Cardiac muscle cell (in vitro differentiated cells and primary cell): ENCODE measurements around the gene ATXN1. TPM values are rescaled to one million over a fixed set of nuclear protein-coding genes. Genes with fewer than 3 reads are reported as not detected.

Experiments
- DNase-seq, 2 donors: peaks; one replicate each; pipeline versions ENCODE4 v3.0.0 to v3.0.0-alpha.2; 2010 to 2017; ENCODE audit warnings: low read depth in 1 of 2, low spot score in 1 of 2
- H3K27ac ChIP-seq: fragments of 200-600 bp; sonication (generic); 2 replicates; pipeline ENCODE4 v1.5.1; 2016
- H3K27me3 ChIP-seq: fragments of 200-600 bp; sonication (generic); 2 replicates; pipeline ENCODE4 v1.6.0; 2016; ENCODE audit warnings: control low read depth
- H3K36me3 ChIP-seq: fragments of 200-600 bp; sonication (generic); 2 replicates; pipeline ENCODE4 v1.5.1; 2016; ENCODE audit warnings: control low read depth
- H3K4me1 ChIP-seq: fragments of 200-600 bp; sonication (generic); 2 replicates; pipeline ENCODE4 v1.8.1; 2017; ENCODE audit warnings: low read depth, mild to moderate bottlenecking, mixed run types
- H3K4me3 ChIP-seq: fragments of 200-600 bp; sonication (generic); 2 replicates; pipeline ENCODE4 v1.5.1; 2016; ENCODE audit warnings: mild to moderate bottlenecking
- H3K9me3 ChIP-seq: fragments of 200-600 bp; sonication (generic); 2 replicates; pipeline ENCODE4 v1.5.1; 2017; ENCODE audit warnings: low read depth, mild to moderate bottlenecking, control low read depth
- CTCF ChIP-seq: IDR thresholded peaks from 2 replicates; pipeline ENCODE4 v1.5.1; 2012; ENCODE audit warnings: low read depth, mild to moderate bottlenecking, low read length
- polyA plus RNA-seq: library from polyadenylated mRNA; unstranded; fragments of >200 nt; fragmentation: Nextera tagmentation; extraction: Ambion mirVana; gene quantifications from 2 replicates; pipeline ENCODE4 v1.2.1, GENCODE V29; 2016
- total RNA-seq: library from RNA; depleted of rRNA; stranded (reverse); fragments of >200 nt; gene quantifications from 2 replicates; pipeline ENCODE4 v1.2.3, GENCODE V29; 2016

Gene ATXN1
- total and polyA plus RNA-seq, 2 experiments from 2014 or later = 15.1 to 37.4 TPM

- peak in 1 of 2 donors; percentile 53 for DNase-seq
- H3K4me3 ChIP-seq = no peak overlapping the region
- no peaks in the 10 kb centered on the region for H3K9me3 ChIP-seq
- H3K4me1 ChIP-seq = peaks cover 10% of the 10 kb centered on the region
- H3K27me3 ChIP-seq = no peaks in the 10 kb centered on the region
- no peak for TF ChIP-seq CTCF
- H3K36me3 ChIP-seq = no peaks in the 10 kb centered on the region
- no peak overlapping the region for H3K27ac ChIP-seq
These were observed 86.4 kb downstream of the ATXN1 start for GRCh38 chr6:16674801-16675392.

GRCh38 chr6:16673011-16673797 is 88.1 kb downstream of the ATXN1 start:
- Histone ChIP-seq H3K4me3 (no peak overlapping the region), H3K27me3 (no peaks in the 10 kb centered on the region), H3K4me1 (peaks cover 12% of the 10 kb centered on the region), H3K9me3 (no peaks in the 10 kb centered on the region), H3K36me3 (no peaks in the 10 kb centered on the region), H3K27ac (no peak overlapping the region)
- no peak for DNase-seq
- TF ChIP-seq CTCF = no peak

GRCh38 chr6:16671302-16672289 is 89.7 kb downstream of the ATXN1 start:
- Histone ChIP-seq H3K4me1 (peaks cover 8% of the 10 kb centered on the region), H3K9me3 (no peaks in the 10 kb centered on the region), H3K4me3 (no peak overlapping the region), H3K27ac (no peak overlapping the region), H3K36me3 (no peaks in the 10 kb centered on the region), H3K27me3 (no peaks in the 10 kb centered on the region)
- TF ChIP-seq CTCF = no peak
- no peak for DNase-seq

GRCh38 chr6:16670617-16671051 is 90.6 kb downstream of the ATXN1 start:
- DNase-seq = no peak
- Histone ChIP-seq H3K36me3 (no peaks in the 10 kb centered on the region), H3K4me1 (peaks cover 8% of the 10 kb centered on the region), H3K27me3 (no peaks in the 10 kb centered on the region), H3K9me3 (no peaks in the 10 kb centered on the region), H3K4me3 (no peak overlapping the region), H3K27ac (no peak overlapping the region)
- TF ChIP-seq CTCF = no peak

GRCh38 chr6:16670183-16670582 is 91.1 kb downstream of the ATXN1 start:
- Histone ChIP-seq H3K27ac (no peak overlapping the region), H3K4me1 (peaks cover 8% of the 10 kb centered on the region)
- no peak for TF ChIP-seq CTCF

More at GRCh38 chr6:16670183-16670582, 91.1 kb downstream of the ATXN1 start:
- Histone ChIP-seq H3K4me3 (no peak overlapping the region), H3K36me3 (no peaks in the 10 kb centered on the region), H3K9me3 (no peaks in the 10 kb centered on the region), H3K27me3 (no peaks in the 10 kb centered on the region)
- peak; percentile 17 to 60 for DNase-seq
